Stimulated activated CD8-positive, alpha-beta memory T cell treated with anti-CD3 and anti-CD28 coated beads, Interleukin-15, amount 100 ng/mL, for 48 hours (primary cell): ENCODE results near the gene ZBTB4.
"Not testable (repeated sequence)": the region's sequence is repeated elsewhere in the genome, so short reads cannot be mapped to it uniquely, and the experiment has no call there.

ENCODE experiments used
- DNase-seq, 2 donors: peaks; one replicate each; pipeline ENCODE4 v3.0.0-alpha.2; 2020; ENCODE audit warnings: low read depth in 2 of 2

ZBTB4 gene

DNA sequence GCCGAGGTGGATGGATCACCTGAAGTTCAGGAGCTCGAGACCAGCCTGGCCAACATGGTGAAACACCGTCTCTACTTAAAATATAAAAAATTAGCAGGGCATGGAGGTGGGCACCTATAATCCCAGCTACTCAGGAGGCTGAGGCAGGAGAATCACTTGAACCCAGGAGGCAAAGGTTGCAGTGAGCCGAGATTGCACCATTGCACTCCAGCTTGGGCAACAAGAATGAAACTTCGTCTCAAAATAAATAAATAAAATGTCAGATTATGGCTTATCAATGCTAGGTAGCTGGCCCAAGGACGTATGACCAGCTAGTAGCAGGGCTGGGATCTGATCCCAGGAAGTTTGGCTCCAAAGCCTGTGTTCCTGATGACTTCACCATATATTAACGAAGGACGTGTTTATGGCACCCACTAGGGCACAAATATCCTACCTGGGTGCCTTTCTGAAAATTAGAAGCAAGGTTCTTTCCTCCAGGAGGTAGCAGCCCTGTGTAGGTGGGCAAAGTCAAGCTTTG is 8.9 kb downstream of the ZBTB4 start:
- not testable (repeated sequence) for DNase-seq

DNA sequence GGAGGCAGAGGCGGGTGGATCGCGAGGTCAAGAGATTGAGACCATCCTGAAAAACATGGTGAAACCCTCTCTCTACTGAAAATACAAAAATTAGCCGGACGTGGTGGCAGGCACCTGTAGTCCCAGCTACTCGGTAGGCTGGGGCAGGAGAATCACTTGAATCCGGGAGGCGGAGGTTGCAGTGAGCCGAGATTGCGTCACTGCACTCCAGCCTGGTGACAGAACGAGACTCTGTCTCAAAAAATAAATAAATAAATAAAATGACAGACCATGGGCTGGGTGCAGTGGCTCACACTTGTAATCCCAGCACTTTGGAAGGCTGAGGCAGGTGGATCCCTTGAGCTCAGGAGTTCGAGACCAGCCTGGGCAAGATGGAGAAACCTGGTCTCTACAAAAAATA is 9.6 kb downstream of the ZBTB4 start:
- not testable (repeated sequence) for DNase-seq

- no peak for DNase-seq
These were observed 10.5 kb downstream of the ZBTB4 start for GRCh38 chr17:7468804-7469389.

- no peak for DNase-seq
These were observed 11.1 kb downstream of the ZBTB4 start for GRCh38 chr17:7468290-7468689.

DNA sequence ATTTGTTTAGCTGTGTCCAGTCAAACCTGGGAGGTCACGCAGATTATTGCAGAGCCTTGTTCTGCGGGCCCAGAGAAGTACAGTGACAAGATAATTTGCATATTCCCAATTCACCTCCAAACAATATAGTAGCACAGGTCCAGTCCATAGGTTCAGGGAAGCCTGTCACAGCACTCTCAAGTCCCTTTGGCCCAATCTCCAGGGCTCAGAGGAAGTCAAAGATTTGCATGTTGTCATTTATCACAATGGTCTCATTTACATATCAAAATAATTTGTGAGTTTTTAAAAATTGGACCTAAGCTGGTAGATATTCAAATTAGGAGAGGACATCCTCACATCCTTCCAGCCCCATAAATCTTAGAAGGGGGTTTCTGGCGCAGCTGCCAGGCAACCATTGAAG is 11.9 kb downstream of the ZBTB4 start:
- DNase-seq = no peak

- DNase-seq = no peak
These were observed 12.6 kb downstream of the ZBTB4 start for GRCh38 chr17:7466639-7467341.

DNA sequence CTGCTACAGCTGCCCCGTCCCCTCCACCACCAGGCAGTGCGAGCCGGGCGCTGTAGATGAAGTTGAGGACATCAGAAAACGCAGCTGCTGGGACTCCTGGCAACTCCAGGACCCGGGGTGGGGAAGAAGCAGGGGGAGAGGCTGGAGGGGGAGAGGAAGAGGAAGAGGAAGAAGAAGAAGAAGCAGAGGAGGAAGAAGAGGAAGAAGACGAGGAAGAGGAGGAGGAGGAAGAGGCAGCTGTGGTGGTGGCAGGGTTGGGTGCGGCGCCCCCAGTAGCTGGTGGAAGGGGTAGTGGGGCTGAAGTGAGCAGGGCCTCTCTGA is 13.2 kb downstream of the ZBTB4 start:
- DNase-seq = no peak

- no peak for DNase-seq
These were observed 13.7 kb downstream of the ZBTB4 start for GRCh38 chr17:7465597-7466275.

DNA sequence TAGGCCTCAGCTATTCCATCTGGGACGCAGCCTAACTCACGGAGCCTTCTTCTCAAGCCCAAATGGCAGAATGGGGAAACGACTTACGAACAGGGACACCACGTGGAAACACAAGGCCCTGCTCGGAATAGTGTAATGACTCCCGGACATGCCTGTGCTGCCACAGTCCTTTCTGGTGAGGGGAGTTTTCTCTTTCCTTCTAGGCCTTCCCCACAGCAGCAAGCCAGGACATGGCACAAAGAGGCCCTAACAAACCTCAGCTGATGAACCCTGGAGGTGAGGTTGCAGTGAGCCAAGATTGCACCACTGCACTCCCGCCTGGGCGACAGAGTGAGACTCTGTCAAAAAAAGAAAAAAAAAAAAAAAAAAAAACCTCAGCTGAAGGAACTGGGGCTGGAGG is 15.3 kb downstream of the ZBTB4 start:
- no peak for DNase-seq

GRCh38 chr17:7463372-7463846 is 16.0 kb downstream of the ZBTB4 start:
- no peak for DNase-seq

DNA sequence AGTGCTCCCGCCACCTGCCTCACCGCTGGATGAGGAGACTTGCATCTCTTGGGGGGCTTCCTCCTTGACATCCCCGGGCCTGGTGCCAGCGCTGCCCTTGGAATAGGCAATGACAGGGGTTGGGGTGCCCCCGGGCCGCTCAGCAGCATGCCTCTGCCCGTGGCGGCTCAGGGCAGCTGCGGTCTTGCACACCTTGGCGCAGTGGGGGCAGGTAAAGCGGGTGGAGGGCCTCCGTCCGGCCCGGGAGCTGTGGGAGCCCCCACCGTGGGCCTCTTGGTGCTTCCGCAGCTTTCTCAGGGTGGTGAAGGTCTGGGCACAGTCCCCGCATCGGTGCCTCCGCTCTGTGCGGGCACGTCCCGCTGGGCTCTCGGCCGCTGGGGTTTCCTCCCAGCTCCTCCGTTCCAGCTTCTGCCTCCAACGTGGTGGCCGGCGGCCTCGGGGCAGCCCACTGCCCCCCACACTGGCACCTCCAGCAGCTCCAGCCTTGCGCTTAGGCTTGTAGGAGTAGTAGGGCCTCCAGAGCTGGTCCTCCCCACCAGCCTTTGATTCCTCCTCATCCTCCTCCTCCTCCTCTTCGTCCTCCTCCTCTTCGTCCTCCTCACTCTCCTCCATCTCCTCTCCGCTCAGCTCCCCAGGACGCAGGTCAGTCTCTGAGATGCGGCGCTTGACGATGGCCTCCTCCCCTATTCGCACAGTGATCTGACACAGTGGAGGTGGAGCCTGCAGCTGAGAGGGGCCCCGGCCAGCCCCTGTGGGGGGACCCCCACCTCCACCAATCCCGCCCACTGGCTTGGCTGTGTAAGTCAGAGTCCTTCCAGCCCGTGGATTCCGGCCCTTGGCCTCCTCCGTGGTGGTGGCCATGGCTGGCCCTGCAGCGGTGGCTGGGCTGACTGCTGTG is 16.7 kb downstream of the ZBTB4 start:
- no peak for DNase-seq

DNA sequence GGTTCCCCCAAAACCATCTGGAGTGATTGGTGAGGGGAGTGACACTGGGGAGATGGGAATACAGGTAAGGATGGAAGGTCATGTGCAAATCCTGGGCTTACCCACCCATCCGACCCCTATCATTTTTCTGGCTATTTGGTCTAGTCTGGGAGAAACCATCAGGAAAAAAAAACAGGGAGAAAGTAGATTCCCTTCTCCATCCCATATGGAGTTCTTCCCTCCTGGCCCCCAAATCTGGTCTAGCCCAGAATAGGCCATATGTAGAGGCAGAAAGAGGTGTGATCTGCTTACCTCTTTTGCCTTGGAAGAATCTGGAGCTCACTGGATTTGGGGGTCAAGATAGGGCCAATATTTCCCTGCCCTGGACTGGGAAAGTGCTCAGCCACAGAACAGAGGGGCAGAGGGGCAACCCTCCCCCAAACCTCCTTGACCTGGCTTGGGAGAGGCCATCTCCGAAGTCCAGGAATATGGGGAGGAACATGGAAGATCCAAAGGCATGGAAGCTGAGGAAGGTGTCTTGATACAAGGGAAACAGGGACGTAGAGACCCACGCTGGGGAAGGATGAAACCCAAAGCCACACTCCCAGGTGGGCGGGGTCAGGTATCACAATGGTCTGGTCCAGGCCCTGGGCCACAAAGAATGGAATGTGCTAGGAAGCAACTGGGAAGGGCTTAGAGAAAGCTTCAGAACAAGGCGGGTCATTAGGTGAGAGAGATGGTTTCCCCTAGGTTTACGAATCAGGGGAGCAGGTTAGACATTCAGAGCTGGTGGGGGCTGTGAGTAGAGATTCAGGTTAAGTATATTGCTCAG is 18.4 kb downstream of the ZBTB4 start:
- DNase-seq = no peak

DNA sequence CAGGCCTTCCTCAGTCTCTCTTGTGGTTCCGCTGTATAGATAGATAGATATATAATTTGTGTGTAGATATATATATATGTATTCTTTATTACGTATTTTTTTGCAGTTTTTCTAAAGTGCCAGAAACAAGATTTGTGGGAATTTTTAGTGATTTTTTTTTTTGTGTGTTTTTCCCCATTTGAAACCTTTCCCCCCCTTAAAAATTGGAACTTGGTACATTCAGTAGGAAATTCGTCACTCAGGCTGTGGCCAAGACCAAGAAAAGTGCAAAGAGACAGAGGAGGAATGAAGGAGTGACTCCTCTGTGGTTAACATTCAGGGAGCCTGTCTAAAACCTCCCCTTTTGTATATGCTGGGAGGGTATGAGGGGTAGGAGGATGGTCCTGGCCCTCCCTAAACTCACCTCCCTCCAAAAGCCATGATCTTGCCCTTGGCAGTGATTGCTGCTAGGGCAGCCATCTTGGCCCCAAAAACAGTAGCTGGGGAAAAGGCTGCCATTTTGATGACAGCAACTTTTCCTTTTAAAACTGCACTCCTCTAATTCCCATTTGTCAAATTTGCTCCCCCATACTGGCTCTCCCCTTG is 19.4 kb downstream of the ZBTB4 start:
- no peak for DNase-seq

DNA sequence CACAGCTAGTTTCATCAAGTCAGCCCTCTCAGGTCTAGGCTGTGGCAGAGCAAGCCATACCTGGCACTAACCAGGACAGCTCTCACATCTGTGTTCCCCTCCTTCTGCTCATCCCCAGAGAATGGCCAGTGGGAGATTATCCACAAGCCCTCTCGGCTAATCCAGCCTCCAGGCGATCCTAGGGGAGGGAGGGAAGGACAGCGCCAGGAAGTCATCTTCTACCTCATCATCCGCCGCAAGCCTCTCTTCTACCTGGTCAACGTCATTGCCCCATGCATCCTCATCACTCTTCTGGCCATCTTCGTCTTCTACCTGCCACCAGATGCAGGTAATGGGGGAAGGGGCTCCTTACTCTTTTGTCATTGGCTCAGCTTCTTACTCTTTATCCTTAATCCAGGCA is 31.0 kb downstream of the ZBTB4 start:
- no peak for DNase-seq

DNA sequence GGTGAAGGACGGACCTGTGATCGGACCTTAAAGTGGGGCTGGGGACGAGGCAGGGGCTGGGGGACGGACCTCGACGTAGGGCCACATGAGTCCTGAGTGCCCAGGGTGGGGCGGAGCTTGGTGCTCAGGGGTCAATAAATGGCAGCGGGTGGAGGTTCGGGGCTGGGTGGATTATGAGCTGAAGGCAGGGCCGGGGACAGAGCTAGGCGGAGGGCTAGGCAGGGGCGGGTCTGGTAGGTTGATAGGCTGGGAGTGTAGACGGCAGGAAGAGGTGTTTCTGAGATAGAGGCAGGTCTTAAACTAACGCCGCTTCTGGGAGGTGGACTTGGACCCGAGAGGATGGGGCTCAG is 33.8 kb downstream of the ZBTB4 start:
- no peak for DNase-seq

DNA sequence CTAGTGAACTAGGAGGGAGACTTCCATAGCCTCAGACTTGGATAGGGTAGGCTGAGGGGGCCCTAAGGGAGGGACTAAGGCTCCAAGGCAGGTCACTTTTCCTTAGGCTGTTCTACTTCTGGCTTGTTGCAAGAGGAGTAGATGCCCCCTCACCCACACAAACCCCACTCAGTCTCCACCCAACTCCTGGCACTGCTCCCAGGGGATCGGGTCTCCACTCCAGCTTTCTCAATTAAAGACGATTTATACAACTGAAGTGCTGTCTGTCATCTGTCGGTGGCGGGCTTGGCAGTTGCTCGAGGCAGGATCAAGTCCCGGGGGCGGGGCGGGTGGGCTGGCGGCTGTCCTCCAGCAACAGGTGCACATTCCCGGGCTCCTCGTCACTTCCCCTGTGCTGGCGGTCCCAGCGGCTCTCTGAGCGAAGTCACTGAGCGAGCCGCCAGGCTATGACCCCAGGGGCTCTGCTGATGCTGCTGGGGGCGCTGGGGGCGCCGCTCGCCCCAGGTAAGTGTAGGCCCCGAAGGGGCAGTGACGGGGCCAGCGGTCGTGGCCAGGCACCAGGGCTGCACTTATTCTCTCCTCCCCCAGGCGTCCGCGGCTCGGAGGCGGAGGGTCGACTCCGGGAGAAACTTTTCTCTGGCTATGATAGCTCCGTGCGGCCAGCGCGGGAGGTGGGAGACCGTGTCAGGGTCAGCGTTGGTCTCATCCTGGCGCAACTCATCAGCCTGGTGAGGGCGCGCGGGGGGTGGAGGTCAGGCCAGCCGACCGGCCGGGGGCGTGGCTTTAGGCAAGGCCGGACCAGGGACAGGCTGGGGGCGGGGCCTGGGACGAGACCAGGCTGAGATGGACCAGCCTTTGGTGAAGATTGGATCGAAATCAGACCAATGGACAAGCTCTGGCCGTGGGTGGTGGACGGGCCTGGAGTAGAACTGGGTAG is 34.5 kb downstream of the ZBTB4 start, which contains the start of gene CHRNB1:
CHRNB1 (plus strand) TSS at position 380 of the 937 bp plus-strand sequence; CDS start at position 447, 67 bp downstream.
- DNase-seq = no peak

GRCh38 chr17:7443499-7444485 is 35.6 kb downstream of the ZBTB4 start:
- DNase-seq = no peak

- no peak for DNase-seq
These were observed 37.3 kb downstream of the ZBTB4 start for GRCh38 chr17:7442142-7442541.
